Measurements from ENCODE around the gene SYTL3. TPM values are rescaled to one million over a fixed set of nuclear protein-coding genes. Genes with fewer than 3 reads are reported as not detected.

The SYTL3 gene, protein sequence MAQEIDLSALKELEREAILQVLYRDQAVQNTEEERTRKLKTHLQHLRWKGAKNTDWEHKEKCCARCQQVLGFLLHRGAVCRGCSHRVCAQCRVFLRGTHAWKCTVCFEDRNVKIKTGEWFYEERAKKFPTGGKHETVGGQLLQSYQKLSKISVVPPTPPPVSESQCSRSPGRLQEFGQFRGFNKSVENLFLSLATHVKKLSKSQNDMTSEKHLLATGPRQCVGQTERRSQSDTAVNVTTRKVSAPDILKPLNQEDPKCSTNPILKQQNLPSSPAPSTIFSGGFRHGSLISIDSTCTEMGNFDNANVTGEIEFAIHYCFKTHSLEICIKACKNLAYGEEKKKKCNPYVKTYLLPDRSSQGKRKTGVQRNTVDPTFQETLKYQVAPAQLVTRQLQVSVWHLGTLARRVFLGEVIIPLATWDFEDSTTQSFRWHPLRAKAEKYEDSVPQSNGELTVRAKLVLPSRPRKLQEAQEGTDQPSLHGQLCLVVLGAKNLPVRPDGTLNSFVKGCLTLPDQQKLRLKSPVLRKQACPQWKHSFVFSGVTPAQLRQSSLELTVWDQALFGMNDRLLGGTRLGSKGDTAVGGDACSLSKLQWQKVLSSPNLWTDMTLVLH
- 10 to 100 TPM in 2 of 4 donors, 1 to 10 TPM in 2; 3.0 to 16.7 (median 6.7) TPM for total RNA-seq

DNA sequence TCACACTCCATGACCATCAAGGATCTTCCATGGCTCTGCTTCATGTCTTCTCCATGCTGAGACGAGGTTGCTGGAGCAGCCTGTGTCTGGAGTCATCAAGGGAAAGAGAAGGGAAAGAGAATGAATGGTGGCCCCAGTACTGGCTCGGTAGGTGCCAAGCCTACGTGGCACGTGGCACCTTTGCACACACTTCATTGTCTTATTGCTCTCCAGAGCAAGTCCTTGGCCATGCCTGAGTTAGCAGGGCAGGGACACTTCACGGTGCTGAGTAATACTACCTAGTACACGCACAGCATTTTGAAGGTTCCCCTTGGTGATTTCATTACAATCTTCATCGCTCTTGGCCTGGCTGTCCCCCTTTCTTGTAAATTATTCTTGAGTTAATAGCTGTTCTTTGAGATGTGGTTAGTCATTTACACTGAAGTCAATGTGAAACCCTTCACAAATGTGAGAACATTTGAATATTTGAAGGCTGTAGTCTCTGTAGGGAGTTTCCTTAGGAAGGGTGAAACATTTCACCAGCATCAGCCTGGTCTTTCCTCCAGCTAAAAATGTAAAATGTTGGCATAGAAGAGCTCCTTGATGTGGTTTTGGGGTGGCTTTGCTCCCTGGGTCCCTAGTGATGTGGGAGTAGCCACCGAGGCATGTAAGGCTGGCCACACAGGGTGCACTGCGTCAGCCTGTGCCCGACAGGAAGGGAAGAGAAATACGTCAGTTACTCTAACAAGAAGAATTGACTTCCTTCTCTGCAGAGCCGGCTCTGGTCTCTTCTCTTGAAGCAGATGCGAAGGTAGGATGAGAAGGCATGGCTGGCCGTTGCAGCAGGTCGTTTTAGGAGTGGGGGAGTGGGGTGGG, at the start of gene SYTL3:
TSS of gene SYTL3 (plus strand) at position 766 of the 855 bp plus-strand sequence. CDS start 13,215 bp downstream, outside the sequence.
- Histone ChIP-seq H3K36me3 (no peaks in the 10 kb centered on the region), H3K27ac (peak within 1 kb of the TSS; percentile 77 to 82 (median 78)), H3K9me3 (no peaks in the 10 kb centered on the region), H3K4me3 (no peak within 1 kb of the TSS), H3K4me1 (peaks cover 15 to 19% of the 10 kb centered on the region in 2 donors), H3K27me3 (no peaks in the 10 kb centered on the region)
- ATAC-seq, result no peak
- no peak for DNase-seq
- peak; percentile 8 to 32 for TF ChIP-seq POLR2A (IDR thresholded peaks at IDR 0.05)
- TF ChIP-seq, protein P1, sequence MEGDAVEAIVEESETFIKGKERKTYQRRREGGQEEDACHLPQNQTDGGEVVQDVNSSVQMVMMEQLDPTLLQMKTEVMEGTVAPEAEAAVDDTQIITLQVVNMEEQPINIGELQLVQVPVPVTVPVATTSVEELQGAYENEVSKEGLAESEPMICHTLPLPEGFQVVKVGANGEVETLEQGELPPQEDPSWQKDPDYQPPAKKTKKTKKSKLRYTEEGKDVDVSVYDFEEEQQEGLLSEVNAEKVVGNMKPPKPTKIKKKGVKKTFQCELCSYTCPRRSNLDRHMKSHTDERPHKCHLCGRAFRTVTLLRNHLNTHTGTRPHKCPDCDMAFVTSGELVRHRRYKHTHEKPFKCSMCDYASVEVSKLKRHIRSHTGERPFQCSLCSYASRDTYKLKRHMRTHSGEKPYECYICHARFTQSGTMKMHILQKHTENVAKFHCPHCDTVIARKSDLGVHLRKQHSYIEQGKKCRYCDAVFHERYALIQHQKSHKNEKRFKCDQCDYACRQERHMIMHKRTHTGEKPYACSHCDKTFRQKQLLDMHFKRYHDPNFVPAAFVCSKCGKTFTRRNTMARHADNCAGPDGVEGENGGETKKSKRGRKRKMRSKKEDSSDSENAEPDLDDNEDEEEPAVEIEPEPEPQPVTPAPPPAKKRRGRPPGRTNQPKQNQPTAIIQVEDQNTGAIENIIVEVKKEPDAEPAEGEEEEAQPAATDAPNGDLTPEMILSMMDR (IDR thresholded peaks at IDR 0.05 in 4 of 5, conservative IDR thresholded peaks at IDR 0.05 in 1 of 5), result no peak
- intact Hi-C loops (cut with DNase I; ENCODE audit: low total_unique reads) (loop anchor here (10.0 kb wide), 3 partner anchors 605 to 1405 kb away; no protein-coding TSS in a partner anchor), in situ Hi-C loops (cut with MboI; ENCODE audit: low sequenced_read_pairs in 4 of 4) (no loop called here)

DNA sequence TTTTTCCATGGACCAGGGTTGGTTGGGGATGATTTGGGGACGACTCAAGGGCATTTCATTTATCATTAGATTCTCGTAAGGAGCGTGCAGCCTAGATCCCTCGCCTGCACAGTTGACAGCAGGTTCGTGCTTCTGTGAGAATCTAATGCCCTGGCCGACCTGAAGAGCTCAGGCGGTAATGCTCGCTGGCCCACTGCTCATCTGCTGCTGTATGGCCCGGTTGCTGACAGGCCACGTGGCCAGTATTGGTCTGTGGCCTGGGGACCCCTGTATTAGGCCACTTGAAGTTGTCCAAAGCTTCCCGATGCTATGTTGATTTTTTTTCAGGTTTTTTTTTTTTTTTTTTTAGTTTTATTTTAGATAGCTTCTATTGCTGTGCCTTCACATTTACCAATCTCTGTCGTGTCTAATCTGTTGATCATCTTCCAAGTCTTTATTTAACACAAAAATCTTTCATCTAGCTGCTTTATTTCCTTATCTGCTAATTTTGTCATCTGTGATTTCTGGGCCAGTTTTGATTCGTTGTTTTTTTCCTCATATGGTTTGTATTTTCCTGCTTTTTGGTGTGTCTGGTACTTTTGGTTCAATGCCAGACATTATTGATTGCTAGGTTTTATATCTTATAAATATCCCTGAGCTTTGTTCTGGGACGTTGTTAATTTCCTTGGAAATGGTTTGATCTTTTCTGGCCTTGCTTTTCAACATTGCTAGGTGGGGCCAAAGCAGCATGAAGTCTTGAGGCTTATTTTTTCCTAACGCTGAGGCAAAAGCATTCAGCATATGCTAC, 46.4 kb upstream of the SYTL3 start:
- in situ Hi-C loops (cut with MboI; ENCODE audit: low sequenced_read_pairs in 4 of 4), result loop anchor here in 2 of 4 donors (10.0 kb wide), 2 partner anchors 379 to 389 kb away; no protein-coding TSS in a partner anchor
- Histone ChIP-seq H3K4me1 (no peaks in the 10 kb centered on the region), H3K4me3 (no peak overlapping the region), H3K36me3 (peaks cover 0 to 14% of the 10 kb centered on the region in 2 donors), H3K27ac (no peak overlapping the region), H3K27me3 (no peaks in the 10 kb centered on the region), H3K9me3 (no peaks in the 10 kb centered on the region)
- ATAC-seq, result no peak
- TF ChIP-seq, protein P1 (IDR thresholded peaks at IDR 0.05 in 4 of 5, conservative IDR thresholded peaks at IDR 0.05 in 1 of 5), result no peak
- TF ChIP-seq POLR2A (IDR thresholded peaks at IDR 0.05), result no peak
- intact Hi-C loops (cut with DNase I; ENCODE audit: low total_unique reads), result loop anchor here (2.0 kb wide), 1 partner anchor 389 kb away; no protein-coding TSS in a partner anchor
- DNase-seq, result no peak

DNA sequence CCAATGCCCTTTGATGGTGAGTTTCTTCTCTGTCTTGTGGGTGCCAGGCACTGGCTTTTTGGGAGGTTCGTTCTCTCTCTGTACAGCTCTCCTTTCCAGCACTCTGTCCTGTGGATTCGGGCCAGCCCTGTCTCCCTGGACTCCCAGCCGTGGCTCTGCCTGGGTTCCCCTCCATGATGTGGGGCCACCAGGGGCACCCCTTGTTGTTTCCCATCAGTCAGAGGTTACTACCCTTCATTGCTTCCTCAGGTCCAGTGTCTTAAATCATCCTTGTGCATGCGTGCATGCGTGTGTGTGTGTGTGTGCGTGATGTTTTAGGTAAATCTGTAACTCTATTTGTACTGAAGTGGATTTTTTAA, 45.8 kb upstream of the SYTL3 start:
- intact Hi-C loops (cut with DNase I; ENCODE audit: low total_unique reads), result loop anchor here (2.0 kb wide), 1 partner anchor 389 kb away; no protein-coding TSS in a partner anchor
- no peak overlapping the region for H3K27ac ChIP-seq
- H3K9me3 ChIP-seq, result no peaks in the 10 kb centered on the region
- no peak overlapping the region for H3K4me3 ChIP-seq
- peaks cover 0 to 18% of the 10 kb centered on the region in 2 donors for H3K36me3 ChIP-seq
- DNase-seq (no peak), ATAC-seq (no peak)
- no peaks in the 10 kb centered on the region for H3K27me3 ChIP-seq
- H3K4me1 ChIP-seq, result no peaks in the 10 kb centered on the region
- in situ Hi-C loops (cut with MboI; ENCODE audit: low sequenced_read_pairs in 4 of 4), result loop anchor here in 2 of 4 donors (10.0 kb wide), 2 partner anchors 379 to 389 kb away; no protein-coding TSS in a partner anchor
- TF ChIP-seq, protein P1 (IDR thresholded peaks at IDR 0.05 in 4 of 5, conservative IDR thresholded peaks at IDR 0.05 in 1 of 5), result no peak
- TF ChIP-seq POLR2A (IDR thresholded peaks at IDR 0.05), result no peak

Measured in gastrocnemius medialis (tissue), 4 donors.